Measurements from ENCODE around the gene NXPE1.
"Not testable (repeated sequence)": the region's sequence is repeated elsewhere in the genome, so short reads cannot be mapped to it uniquely, and the experiment has no call there.

Gene NXPE1

DNA sequence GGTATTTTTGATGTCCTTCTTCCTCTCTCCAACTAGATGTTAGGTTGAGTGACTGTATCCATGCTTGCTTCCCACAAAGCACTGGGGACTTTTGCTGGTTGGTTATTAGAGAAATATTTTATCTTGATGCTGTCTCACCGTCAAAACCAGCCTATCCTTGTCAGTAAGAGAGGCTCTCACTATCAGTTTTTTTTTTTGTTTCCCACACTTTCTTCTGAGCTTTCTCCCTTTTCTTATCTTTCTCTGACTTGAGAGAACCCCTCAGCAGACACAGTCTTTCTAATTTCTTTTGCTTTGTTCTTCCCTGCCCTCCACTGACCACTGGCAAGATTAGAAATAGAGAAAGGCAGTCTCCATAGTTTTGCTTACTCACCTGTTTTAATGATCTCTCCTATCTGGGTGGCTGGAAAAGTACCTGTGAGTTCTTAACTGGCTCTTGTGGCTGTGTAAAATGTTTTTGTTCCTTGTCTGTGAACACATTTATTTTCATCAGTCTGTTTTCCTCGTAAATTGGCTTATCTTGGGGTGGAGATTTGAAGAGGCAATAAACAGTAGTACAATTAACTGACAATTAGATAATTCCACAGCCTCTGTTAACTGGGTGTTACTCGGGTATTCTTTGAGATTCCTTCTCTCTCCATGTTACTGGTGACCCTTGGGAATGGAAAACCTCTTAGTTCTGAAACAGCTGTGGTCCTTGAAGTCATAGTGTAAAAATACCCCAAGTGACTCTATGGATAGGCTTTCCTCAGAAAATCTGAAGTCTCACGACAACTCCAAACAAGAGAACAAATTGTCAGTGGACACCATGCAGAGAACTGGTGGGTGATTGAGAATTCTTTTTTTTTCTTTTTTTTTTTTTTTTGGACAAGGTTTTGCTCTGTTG is at the start of gene NXPE1:
TSS of gene NXPE1 (minus strand) at position 457 of the 886 bp plus-strand sequence. CDS start 8,680 bp downstream, outside the sequence.
- no peak for DNase-seq (ENCODE audit: low spot score)

DNA sequence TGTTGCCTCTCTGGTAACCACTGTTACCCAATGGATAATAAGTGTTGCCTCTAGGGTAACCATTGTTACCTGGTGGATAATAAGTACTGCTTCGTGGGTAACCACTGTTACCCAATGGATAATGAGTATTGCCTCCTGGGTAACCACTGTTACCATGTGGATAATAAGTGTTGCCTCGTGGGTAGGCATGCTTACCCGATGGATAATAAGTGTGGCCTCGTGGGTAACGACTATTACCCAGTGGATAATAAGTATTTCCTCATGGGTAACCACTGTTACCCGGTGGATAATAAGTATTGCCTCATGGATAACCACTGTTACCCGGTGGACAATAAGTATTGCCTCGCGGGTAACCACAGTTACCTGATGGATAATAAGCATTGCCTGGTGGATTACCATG is 49.7 kb upstream of the NXPE1 start:
- DNase-seq (ENCODE audit: low spot score) = no peak

DNA sequence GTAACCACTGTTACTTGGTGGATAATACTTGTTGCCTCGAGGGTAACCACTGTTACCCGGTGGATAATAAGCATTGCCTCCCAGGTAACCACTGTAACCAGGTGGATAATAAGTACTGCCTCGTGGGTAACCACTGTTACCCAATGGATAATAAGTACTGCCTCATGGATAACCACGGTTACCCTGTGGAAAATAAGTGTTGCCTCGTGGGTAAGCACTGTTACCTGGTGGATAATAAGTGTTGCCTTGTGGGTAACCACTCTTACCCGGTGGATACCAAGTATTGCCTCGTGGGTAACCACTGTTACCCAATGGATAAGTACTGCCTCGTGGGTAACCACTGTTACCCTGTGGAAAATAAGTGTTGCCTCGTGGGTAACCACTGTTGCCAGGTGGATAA is 48.9 kb upstream of the NXPE1 start:
- not testable (repeated sequence) for DNase-seq (ENCODE audit: low spot score)

- DNase-seq (ENCODE audit: low spot score) = no peak
Measured at GRCh38 chr11:114607753-114608459, 48.2 kb upstream of the NXPE1 start.

GRCh38 chr11:114606802-114607075 is 47.1 kb upstream of the NXPE1 start:
- not testable (repeated sequence) for DNase-seq (ENCODE audit: low spot score)

- DNase-seq (ENCODE audit: low spot score) = no peak
Measured at GRCh38 chr11:114606003-114606801, 46.5 kb upstream of the NXPE1 start.

- DNase-seq (ENCODE audit: low spot score) = no peak
Measured at GRCh38 chr11:114605370-114605769, 45.7 kb upstream of the NXPE1 start.

DNA sequence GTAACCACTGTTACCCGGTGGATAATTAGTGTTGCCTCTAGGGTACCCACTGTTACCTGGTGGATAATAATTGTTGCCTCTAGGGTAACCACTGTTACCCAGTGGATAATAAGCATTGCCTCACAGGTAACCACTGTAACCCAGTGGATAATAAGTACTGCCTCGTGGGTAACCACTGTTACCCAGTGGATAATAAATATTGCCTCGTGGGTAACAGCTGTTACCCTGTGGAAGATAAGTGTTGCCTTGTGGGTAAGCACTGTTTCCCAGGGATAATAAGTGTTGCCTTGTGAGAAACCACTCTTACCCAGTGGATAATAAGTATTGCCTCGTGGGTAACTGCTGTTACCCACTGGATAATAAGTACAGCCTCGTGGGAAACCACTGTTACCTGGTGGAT is 45.2 kb upstream of the NXPE1 start:
- DNase-seq (ENCODE audit: low spot score) = no peak

- DNase-seq (ENCODE audit: low spot score) = no peak
Measured at GRCh38 chr11:114604179-114604813, 44.6 kb upstream of the NXPE1 start.

- not testable (repeated sequence) for DNase-seq (ENCODE audit: low spot score)
Measured at GRCh38 chr11:114603151-114603550, 43.5 kb upstream of the NXPE1 start.

DNA sequence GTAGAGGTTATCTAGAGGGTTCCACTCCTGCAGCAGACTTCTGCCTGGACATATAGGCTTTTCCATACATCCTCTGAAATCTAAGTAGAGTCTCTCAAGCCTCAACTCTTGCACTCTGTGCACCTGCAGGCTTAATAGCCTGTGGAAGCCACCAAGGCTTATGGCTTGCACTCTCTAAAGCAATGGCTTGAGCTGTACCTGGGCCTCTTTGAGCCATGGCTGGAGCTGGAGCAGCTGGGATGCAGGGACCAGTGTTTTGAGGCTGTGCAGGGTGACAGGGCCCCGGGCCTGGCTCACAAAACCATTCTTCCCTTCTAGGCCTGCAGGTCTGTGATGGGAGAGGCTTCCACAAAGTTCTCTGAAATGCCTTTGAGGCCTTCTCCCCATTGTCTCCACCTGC is 38.8 kb upstream of the NXPE1 start:
- DNase-seq (ENCODE audit: low spot score) = no peak

DNA sequence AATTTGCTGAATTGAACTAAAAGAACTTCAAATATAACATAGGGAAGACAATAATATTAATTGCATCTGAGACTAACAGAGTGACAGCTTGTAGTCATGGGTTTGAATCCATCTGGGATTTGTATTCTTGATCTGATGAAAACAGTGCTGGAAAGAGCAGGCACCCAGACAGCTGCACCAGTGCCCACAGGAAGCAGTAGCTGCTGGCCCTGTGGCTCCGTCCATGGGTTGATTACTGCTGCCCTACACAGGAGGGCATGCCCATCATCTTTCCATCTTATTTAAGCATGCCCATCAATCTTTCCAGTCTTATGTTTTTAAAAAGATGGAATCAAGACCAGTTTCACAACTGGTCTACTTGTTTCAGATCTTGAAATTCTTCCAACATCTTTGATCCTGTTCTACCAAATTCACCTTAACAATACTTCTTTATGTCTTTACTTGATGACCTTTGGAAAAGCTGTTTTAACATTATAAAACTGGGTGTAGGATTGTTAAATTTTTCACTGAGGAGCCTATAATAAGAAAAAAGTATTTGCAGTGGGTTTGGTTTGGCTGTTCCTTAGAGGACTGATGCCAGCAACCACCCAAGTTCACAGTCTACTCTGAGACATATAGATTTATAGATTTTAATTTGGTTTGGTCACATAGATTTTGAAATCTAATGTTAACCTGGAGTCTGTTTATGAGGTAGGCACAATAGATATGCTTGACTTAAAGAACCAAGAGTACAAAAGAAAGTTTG is 36.7 kb upstream of the NXPE1 start:
- DNase-seq (ENCODE audit: low spot score) = no peak

- no peak for DNase-seq (ENCODE audit: low spot score)
Measured at GRCh38 chr11:114595571-114595970, 35.9 kb upstream of the NXPE1 start, which contains the start of gene NXPE4. Gene NXPE4 (minus strand): TSS chr11:114595786. CDS start chr11:114594759, 1,027 bp downstream.

DNA sequence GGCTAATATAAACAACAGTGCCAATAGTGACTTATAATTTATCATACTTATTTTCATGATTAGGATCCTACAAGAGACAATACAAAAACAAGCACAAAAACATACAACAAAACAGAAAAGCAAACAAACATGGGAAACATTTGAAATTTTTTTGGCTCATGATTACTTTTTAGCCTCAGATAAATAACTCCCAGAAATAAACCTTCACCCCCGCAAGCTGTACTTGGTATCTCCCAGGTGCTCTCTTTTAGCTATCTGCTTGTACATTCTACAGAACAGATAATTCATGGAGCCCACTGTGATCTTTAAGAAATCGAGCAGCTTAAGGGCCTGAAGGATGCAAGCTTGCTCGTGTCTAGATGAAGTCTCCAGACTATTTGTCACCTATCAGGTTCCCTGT is 35.0 kb upstream of the NXPE1 start:
- DNase-seq (ENCODE audit: low spot score) = no peak

- no peak for DNase-seq (ENCODE audit: low spot score)
Measured at GRCh38 chr11:114587398-114587953, 27.8 kb upstream of the NXPE1 start.

GRCh38 chr11:114586797-114587196 is 27.1 kb upstream of the NXPE1 start:
- DNase-seq (ENCODE audit: low spot score) = no peak

DNA sequence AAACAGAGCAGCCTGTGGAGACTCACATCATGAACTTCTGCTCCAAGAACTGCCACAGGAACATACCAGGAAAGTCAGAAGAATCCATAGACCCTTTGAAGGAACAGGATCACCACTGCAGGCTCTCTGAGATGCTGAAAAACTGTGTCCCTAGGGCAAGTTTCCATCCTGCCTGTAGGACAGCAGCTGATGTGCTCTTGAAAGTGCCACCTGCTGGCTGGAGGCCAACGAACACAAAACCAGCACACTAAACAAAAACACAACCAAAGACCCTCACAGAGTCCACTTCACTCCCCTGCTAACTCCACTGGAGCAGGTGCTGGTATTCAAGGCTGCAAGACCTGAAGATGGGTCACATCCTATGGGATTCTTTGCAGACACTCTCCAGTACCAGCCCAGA is 12.0 kb upstream of the NXPE1 start:
- DNase-seq (ENCODE audit: low spot score) = no peak

DNA sequence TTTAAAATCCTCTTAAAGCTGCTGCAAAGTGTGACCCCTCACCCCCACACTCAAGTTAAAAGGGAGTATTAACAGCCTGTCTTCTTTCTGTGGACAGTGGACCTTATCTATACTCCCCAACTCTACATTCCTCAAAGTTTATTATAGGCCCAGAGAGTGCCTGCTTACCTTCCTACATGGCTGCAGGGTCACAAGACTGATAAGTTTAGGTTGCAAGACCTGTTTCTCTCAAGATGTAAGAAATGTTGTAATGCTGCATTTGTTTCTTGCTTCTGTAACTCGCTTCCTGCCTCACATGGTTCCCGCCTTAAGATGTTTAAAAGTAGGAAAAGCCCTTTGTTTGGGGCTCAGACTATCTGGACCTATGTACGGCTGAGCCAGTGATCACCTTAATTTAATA is 10.1 kb upstream of the NXPE1 start:
- DNase-seq (ENCODE audit: low spot score) = no peak

GRCh38 chr11:114566276-114566675 is 6.6 kb upstream of the NXPE1 start:
- no peak for DNase-seq (ENCODE audit: low spot score)

DNA sequence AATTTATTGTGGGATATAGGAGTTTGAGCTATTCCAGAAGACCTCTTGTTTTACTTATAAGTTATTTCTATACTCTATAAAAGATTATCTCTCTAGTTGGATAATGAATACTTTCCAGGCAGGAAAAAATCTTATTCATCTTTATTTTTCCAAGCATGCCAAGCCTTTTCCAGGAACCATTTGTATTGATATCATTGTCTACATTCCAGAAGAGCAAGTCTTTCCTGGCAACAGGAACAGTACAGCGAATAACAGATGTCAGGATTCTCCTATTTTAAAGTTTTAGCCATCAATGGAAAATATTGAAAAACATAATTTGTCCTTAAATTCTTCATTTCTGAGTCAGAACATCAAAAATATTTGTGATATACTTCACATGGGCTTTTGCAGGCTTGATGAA is 5.2 kb upstream of the NXPE1 start:
- DNase-seq (ENCODE audit: low spot score) = no peak

GRCh38 chr11:114563077-114563476 is 3.4 kb upstream of the NXPE1 start:
- no peak for DNase-seq (ENCODE audit: low spot score)
